K562 (cell line): ENCODE data around the gene MTOR.

Experiments
- POLR3G ChIP-seq: IDR thresholded peaks from 2 replicates; pipeline ENCODE4 v1.6.1; 2011; ENCODE audit not compliant: insufficient read length, insufficient replicate concordance; ENCODE audit errors: extremely low read depth
- SOX6 ChIP-seq: fragments of 450-650 bp; IDR thresholded peaks from 2 replicates; pipeline ENCODE4 v1.6.1; 2014; ENCODE audit warnings: mild to moderate bottlenecking
- YY1 ChIP-seq, 3 experiments: IDR thresholded peaks; 2 replicates each; pipeline ENCODE4 v1.6.1; 2011; ENCODE audit warnings: low read length in 2 of 3, mild to moderate bottlenecking in 2 of 3, moderate library complexity in 2 of 3, borderline replicate concordance in 1 of 3, control low read depth in 1 of 3, low read depth in 1 of 3; ENCODE audit not compliant: insufficient read depth in 3 of 3, insufficient replicate concordance in 2 of 3, control insufficient read depth in 1 of 3, insufficient read length in 1 of 3; ENCODE audit errors: extremely low read depth in 1 of 3
- ZEB2 ChIP-seq: fragments of 450-650 bp; IDR thresholded peaks from 2 replicates; pipeline ENCODE4 v1.6.1; 2016
- TF ChIP-seq, protein P1 (sequence below): fragments of 250-450 bp; sonication (Bioruptor Pico); IDR thresholded peaks from 2 replicates; pipeline ENCODE4 v1.8.0; 2022; ENCODE audit warnings: moderate library complexity, mild to moderate bottlenecking, inconsistent platforms
- TF ChIP-seq, protein P2 (sequence below), 3 experiments: IDR thresholded peaks in 2 of 3; conservative IDR thresholded peaks in 1 of 3; 2 replicates each; pipeline ENCODE4 v1.5.1; 2011 to 2012; ENCODE audit warnings: low read length in 3 of 3, mild to moderate bottlenecking in 3 of 3, control low read depth in 2 of 3, improper control_type of control experiment in 1 of 3, inconsistent platforms in 1 of 3, low read depth in 1 of 3, mixed read lengths in 1 of 3, moderate library complexity in 1 of 3; ENCODE audit not compliant: insufficient read depth in 2 of 3

DNA sequence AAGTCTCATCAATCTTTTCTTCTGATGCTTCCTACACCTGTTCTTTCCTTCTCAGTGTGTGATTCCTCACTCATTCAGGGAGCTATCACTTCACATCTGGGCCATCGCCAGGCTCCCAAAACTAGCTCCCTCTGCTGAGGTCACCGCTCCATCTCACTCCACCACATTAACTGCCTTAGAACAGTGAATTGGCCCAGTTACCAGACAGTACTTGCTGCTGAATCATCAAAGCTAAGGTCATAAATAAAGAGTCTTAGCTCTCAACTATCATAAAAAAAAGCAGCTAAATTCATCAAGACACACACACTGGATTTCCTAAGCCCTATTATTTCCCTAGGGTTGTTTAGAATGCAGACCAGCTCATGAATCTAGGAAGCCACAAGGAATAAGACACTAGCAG is 183.7 kb downstream of the MTOR start:
- TF ChIP-seq ZEB2 = no peak
- TF ChIP-seq, protein P1, sequence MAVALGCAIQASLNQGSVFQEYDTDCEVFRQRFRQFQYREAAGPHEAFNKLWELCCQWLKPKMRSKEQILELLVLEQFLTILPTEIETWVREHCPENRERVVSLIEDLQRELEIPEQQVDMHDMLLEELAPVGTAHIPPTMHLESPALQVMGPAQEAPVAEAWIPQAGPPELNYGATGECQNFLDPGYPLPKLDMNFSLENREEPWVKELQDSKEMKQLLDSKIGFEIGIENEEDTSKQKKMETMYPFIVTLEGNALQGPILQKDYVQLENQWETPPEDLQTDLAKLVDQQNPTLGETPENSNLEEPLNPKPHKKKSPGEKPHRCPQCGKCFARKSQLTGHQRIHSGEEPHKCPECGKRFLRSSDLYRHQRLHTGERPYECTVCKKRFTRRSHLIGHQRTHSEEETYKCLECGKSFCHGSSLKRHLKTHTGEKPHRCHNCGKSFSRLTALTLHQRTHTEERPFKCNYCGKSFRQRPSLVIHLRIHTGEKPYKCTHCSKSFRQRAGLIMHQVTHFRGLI (CRISPR knock-in tag) = no peak
- no peak for TF ChIP-seq SOX6
- no peak for TF ChIP-seq YY1 (IDR thresholded peaks at IDR 0.05; ENCODE audit: borderline replicate concordance in 1 of 3, control insufficient read depth in 1 of 3, extremely low read depth in 1 of 3, insufficient read depth in 3 of 3, insufficient read length in 1 of 3, insufficient replicate concordance in 2 of 3, low read depth in 1 of 3, low read length in 2 of 3)
- TF ChIP-seq, protein P2, sequence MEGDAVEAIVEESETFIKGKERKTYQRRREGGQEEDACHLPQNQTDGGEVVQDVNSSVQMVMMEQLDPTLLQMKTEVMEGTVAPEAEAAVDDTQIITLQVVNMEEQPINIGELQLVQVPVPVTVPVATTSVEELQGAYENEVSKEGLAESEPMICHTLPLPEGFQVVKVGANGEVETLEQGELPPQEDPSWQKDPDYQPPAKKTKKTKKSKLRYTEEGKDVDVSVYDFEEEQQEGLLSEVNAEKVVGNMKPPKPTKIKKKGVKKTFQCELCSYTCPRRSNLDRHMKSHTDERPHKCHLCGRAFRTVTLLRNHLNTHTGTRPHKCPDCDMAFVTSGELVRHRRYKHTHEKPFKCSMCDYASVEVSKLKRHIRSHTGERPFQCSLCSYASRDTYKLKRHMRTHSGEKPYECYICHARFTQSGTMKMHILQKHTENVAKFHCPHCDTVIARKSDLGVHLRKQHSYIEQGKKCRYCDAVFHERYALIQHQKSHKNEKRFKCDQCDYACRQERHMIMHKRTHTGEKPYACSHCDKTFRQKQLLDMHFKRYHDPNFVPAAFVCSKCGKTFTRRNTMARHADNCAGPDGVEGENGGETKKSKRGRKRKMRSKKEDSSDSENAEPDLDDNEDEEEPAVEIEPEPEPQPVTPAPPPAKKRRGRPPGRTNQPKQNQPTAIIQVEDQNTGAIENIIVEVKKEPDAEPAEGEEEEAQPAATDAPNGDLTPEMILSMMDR (IDR thresholded peaks at IDR 0.05 in 2 of 3, conservative IDR thresholded peaks at IDR 0.05 in 1 of 3; ENCODE audit: insufficient read depth in 2 of 3, low read depth in 1 of 3, low read length in 3 of 3) = no peak
- TF ChIP-seq POLR3G = no peak
